Endometrial microvascular endothelial cells (primary cell): ENCODE measurements around the gene RALBP1. TPM values are rescaled to one million over a fixed set of nuclear protein-coding genes. Genes with fewer than 3 reads are reported as not detected.

ENCODE experiments used
- in situ Hi-C: cut with HindIII; loops from 2 replicates; pipeline ENCODE4 v1.10.0; 2017; ENCODE audit warnings: low sequenced_read_pairs, low pct_unique_long_range_greater_than_20kb; ENCODE audit errors: inconsistent ontology term
- total RNA-seq: library from RNA; depleted of rRNA; stranded (reverse); fragments of >200 nt; gene quantifications from one replicate; pipeline ENCODE4 v1.2.3, GENCODE V29; 2015; ENCODE audit errors: inconsistent ontology term

RALBP1 gene
- total RNA-seq, 1 donor from 2014 or later = 57.1 TPM

DNA sequence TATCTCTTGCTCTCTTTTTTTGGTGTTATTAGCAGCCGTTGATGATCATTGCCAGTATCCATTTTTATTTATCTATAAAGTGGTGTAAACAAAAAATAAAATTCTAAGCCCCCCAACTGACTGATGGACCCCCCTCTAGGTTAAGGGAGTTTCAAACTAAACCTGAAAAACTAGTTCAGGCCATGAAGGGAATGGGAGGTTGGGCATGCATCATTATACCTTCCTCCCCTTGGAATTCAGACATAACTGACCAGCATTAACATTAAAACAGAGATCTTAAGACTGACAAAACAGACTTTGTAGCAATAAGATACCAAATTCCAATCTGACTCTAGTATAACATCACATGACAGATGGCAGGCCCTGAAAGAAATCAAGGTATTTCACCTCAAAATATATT lies 20.2 kb downstream of the RALBP1 start:
- in situ Hi-C loops = no loop called here

GRCh38 chr18:9495916-9496705 lies 20.8 kb downstream of the RALBP1 start:
- in situ Hi-C loops = no loop called here

DNA sequence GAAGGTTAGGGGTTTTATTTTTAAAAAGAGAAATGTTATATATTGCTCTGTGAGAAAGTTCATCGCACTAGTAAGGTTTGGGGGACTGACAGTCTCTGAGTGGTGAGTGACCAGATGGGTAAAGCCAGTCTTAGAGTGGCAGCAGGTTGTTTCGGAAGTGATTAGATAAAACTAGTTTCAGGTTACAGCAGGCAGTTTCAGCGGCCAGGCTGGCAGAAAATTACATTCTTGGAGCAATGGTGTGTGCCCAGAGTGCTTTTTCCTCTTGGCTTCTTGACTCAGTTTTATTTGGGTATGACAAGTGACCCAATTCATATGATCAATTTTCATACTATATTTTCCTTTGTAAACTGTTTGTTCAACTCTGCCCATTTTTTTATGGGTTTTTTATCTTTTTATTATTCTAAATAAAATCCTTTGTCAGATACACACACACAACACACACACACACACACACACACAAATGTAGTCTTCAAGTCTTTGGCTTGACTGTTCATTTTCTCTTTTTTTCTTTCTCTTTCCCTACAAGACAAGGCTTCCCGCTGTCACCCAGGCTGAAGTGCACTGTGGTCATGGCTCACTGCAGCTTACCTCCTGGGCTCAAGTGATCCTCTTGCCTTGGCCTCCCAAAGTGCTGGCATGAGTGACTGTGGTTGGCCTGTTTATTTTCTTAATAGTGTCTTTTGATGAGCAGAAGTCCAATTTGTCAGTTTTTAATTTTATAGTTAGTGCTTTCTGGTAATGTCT lies 30.9 kb downstream of the RALBP1 start:
- in situ Hi-C loops = no loop called here

DNA sequence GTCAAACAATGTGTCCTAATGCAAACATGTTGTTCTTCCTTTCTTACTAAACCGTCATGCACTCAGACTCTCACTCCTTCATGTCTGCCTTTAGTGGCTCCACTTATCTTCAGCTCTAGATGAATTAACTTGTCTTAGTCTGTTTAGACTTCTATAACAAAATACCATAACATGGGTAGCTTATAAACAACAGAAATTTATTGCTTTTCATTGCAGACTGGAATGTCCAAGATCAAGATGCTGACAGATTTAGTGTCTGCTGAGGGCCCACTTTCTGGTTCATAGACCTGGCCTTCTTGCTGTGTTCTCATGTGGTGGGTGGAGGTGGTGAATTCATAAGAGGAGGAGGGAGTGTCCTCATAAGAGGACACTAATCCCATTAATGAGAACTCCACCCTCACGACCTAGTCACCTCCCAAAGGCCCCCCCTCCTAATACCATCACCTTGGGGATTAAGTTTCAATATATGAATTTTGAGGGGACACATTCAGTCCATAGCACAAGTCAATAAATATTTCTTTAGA lies 32.3 kb downstream of the RALBP1 start:
- in situ Hi-C loops = no loop called here

- in situ Hi-C loops = no loop called here
Observed at GRCh38 chr18:9508446-9509025, 33.2 kb downstream of the RALBP1 start.

- in situ Hi-C loops = no loop called here
Observed at GRCh38 chr18:9513971-9514512, 38.7 kb downstream of the RALBP1 start.

DNA sequence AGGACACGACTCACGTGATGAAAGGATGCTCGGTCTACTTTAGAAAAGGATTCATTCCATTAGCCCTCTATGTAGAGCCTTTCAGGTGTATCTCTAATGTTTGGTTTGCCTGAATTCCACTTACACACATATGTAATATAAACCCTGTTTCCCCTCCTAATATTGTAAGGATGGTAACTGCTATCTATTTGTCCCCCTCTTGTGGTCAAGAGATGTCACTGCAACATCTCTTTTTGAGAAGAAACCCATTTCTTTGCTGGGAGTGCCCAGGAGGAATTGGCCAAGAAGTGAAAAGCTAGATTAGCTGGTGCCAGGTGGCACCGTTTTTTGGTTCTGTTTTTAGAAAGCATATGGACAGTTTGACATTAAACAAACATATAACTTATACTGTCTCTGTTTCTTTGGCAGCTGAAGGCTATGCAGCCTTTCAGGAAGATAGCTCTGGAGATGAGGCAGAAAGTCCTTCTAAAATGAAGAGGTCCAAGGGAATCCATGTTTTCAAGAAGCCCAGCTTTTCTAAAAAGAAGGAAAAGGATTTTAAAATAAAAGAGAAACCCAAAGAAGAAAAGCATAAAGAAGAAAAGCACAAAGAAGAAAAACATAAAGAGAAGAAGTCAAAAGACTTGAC lies 41.2 kb downstream of the RALBP1 start:
- in situ Hi-C loops = no loop called here

DNA sequence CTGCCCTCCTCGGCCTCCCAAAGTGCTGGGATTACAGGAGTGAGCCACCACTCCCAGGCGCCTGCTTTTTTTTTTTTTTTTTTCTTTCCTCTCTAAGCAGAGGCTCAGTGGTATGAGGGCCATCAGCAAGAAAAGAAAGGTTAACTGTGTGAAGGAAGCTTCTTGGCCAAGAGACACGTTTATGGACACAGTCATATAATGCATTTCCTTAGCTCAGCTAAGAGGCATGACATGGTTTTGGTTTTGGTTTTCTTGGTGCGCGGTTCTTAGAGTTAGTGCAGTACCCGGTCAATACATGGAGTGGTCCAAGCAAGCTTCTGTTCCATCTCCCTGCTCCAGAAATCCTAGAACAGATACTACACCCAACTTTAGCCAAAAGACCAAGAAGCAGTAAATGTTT lies 42.6 kb downstream of the RALBP1 start:
- in situ Hi-C loops = no loop called here

DNA sequence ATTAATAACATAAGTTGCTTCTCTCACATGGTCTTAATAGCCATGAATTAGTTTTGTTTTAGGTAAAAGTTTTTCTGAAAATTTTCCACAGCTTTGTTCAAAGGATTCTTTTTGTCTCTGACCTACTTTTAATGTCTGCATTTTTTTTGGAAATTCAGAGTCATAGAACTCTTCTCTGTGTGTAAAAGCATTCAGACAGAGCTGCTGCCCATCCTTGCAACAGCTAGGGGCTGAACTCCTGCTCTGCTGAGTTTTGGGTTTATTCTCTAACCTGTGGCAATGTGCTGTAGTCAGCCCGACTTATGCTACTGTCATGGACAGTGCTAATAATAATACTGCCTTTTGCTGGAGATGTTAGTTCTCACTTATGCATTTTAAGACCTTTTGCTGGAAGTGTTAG lies 44.1 kb downstream of the RALBP1 start:
- in situ Hi-C loops = no loop called here

- in situ Hi-C loops = no loop called here
Observed at GRCh38 chr18:9520666-9521065, 45.4 kb downstream of the RALBP1 start.

DNA sequence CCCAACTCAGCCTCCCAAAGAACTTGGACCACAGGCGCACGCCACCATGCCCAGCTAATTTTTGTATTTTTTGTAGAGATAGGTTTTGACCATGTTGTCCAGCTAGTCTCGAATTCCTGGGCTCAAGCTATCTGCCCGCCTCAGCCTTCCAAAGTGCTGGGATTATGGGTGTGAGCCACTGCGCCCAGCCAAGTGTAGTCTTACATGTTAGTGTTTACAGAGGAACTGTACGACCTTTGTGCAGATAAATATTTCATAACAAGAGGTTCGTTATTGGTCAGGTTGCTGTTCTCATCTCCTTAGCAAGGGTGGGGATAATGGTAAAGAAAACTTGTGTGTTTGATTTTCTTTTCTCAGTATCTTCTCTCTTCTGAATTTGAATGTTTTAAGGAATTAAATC lies 46.5 kb downstream of the RALBP1 start:
- in situ Hi-C loops = no loop called here

- in situ Hi-C loops = no loop called here
Observed at GRCh38 chr18:9522952-9523351, 47.6 kb downstream of the RALBP1 start.

GRCh38 chr18:9526458-9526857 lies 51.1 kb downstream of the RALBP1 start:
- in situ Hi-C loops = no loop called here

DNA sequence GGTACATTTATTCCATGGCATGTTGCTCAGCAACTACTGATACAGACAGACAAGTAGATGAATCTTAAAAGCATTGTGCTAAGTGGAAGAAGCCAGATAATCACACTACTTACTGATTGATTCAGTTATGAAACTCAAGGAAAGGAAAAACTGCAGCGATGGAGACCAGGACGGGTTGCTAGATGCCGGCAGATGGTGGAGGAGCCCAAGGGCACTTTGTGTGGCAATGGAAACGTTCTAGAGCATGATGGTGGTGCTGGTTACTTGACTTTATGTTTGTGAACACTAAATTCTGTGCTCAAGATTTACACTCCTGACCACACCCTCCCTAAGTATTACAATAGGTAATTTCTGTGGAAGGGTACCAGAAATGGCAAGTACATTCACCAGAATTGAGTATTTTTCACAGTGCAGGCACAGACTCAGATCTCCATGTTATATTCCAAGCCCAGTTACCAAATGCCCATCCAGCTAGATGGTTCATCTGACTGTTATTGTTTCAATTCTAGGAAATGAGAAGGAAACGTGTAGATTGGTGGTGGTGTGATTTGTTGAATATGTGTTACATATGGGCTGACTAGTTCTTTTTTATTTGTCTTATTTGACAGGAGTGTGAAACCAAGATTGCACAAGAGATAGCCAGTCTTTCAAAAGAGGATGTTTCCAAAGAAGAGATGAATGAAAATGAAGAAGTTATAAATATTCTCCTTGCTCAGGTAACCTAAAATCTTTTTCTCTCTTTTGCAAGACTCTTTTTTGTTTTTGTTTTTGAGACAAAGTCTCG lies 55.1 kb downstream of the RALBP1 start:
- in situ Hi-C loops = no loop called here

GRCh38 chr18:9531791-9532410 lies 56.6 kb downstream of the RALBP1 start:
- in situ Hi-C loops = no loop called here

DNA sequence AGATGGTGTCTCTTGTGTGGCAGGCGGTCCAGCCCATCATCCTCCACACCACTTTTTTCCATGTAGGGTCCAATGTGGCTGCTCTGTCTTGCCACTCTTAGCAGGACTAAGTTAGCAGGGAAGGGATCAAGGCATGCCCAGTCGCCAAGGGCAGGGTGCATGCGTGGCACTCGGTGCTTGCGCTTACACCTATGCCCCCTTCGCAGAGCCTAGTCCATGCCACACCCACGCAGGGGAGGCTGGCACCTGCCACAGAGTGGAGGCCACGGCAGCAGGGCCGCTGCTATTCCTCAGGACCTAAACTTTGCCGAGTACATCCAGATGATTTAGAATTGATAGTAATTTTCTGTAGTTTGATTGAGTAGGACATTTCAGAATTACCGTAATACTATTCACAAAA lies 59.5 kb downstream of the RALBP1 start:
- in situ Hi-C loops = no loop called here

- in situ Hi-C loops = no loop called here
Observed at GRCh38 chr18:9535430-9535991, 60.2 kb downstream of the RALBP1 start.
